GM21529 (cell line): Measurements from ENCODE around the gene PHF2.

Source experiments
- ATAC-seq: cut with Tn5 transposase; IDR thresholded peaks from one replicate; pipeline ENCODE4 v1.9.1; 2021; ENCODE audit not compliant: unreplicated experiment

The PHF2 gene

GRCh38 chr9:93576258-93577077 is at the start of gene PHF2:
TSS of gene PHF2 (plus strand) at chr9:93576584. CDS start at chr9:93576774, 190 bp downstream.
- peak; percentile 36 for ATAC-seq

DNA sequence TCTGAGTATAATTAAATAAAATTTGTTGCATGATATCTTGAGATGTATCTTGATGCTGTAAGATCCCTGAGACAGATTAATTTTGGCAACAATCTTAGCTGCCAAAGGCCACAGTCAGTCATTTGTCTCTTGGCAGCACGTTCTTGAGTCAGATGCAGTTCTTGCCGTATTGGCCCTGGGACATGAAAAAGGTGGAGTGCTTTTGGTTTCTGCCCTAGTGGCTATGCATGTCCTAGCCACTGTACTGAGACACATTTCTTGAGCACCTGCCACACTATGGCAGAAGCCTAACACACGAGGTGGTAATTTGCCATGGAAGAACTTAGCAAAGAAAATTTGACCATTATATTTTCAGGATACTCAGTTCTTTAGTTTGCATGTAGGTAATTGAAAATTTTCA is 45.0 kb upstream of the PHF2 start:
- no peak for ATAC-seq

- ATAC-seq: no peak
These were observed 44.2 kb upstream of the PHF2 start for GRCh38 chr9:93532141-93532540.

GRCh38 chr9:93533863-93534262 is 42.5 kb upstream of the PHF2 start:
- no peak for ATAC-seq

DNA sequence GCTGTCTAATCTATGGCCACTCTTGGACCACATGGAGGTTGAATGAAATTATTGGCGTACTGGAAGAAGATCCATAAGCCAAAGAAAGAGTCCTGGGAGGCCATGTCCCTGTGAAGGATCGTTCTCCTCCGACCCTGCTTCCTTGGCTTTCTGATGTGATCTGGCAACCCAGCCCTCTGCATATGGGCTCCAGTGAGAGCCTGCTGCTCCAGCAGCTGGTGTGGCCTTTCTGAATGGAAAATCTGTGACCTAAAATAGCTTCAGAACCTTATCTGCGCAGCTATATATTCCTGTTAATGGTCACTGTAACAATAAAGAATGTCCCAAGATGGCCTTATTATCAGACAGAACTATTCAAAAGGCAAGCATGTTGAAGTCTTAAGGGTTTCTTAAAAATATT is 40.2 kb upstream of the PHF2 start:
- ATAC-seq: no peak

DNA sequence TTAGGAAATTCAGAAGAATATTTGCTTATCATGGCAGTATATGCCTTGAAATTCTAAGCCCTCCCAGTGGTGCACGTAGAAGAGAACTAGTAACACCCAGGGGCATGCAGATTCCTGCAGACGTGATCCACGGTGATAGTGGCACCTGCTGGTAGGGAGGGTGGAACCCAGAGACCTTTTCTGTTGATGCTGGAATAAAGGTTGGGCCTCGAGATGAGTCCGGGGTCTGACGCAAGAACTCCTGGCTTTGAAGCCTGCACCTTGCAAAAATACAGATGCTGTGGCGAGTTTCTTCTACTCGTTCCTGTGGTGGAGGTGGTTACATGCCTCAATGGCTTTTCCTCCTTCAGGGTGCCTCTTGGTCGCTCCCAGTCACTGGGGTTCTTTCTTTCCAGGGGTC is 39.5 kb upstream of the PHF2 start:
- ATAC-seq: no peak

- no peak for ATAC-seq
These were observed 36.1 kb upstream of the PHF2 start for GRCh38 chr9:93540305-93540704.

- ATAC-seq: no peak
These were observed 35.4 kb upstream of the PHF2 start for GRCh38 chr9:93541005-93541404.

DNA sequence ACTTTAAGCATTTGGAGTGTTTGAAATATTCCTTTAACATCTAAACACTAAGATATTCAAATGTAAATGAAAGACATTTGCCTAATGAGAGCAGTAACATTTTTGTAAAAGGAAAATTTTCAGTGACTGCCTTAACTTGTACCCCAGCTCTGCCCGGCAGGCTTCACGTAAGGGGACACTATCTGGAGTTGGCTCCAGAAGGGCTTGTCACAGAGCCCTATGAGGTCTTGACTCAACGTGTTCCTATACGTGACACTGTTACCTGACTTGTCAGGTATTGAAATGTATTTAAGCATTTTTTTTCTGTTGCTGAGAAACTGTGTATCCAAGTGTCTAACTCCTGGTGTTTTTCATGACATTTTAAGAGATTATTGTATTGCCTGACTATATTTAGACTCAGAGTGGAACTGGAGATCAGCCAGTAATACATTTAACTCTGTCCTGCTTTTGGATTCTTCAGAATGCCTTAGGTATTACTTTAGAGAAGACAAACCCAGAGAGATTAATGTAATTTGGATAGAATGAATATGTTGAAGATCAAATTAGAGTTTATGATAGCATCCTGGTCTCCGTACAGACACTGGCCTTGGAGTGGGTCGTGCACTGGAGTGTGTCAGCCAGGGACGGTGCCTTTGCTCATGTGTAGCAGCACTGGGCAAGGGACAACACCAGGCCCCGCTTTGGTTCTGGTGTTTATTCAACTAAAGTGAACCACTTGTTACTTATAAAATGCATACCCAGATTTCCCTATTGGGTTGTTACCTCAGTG is 34.6 kb upstream of the PHF2 start:
- no peak for ATAC-seq

- no peak for ATAC-seq
These were observed 33.3 kb upstream of the PHF2 start for GRCh38 chr9:93543117-93543516.

- ATAC-seq: no peak
These were observed 30.0 kb upstream of the PHF2 start for GRCh38 chr9:93546356-93546755.

- no peak for ATAC-seq
These were observed 26.8 kb upstream of the PHF2 start for GRCh38 chr9:93549611-93550010.

- ATAC-seq: no peak
These were observed 23.5 kb upstream of the PHF2 start for GRCh38 chr9:93552923-93553322.

DNA sequence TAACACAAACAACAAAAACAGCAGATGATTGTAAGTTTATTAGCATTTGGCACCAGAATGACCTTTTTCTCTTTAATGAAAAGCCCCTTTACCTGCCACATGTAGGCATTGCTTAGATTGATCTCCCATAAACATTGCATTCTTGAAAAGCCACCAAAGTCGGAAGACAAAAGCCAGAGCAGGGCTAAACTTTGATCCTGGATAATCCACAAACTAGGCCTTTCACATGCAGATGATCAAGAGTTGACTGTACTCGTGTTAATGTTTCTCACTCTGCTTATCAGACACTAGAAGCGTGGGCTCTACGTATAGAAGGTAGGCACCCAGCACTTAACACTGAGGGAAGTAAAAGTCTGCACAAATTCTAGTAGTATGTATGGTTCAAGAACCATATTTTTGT is 21.0 kb upstream of the PHF2 start:
- ATAC-seq: no peak

DNA sequence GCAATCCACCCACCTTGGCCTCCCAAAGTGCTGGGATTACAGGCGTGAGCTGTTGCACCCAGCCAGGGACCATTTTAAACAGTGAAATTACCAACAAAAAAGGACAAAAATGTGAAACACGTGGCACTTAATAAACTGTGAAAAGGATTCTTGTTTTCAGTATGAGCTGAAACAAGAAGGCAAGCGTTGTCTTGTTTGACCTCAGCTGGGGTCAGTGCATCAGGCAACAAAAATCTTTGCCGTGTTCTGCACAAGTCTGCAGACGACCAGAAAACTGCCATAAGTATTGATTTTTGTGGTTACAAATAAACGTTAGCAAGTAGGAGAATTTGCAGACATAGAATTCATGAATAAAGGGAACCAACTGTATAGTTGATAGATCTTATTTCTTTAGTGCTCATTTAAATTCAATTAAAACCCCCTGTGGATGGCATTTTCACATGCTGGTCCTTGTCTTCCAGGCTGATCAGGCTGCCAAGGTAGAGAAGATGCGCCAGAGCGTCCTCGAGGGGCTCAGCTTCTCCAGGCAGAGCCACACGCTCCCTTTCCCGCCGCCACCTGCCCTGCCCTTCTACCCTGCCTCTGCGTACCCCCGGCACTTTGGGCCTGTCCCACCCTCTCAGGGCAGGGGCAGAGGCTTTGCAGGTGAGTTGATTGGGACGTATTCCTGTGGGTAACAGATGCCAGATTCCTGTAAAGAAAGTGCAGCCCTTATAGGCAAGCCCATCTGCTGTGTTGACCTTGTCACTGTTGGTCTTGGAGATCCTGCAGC is 18.8 kb upstream of the PHF2 start:
- ATAC-seq: no peak

GRCh38 chr9:93558503-93558902 is 17.9 kb upstream of the PHF2 start:
- ATAC-seq: no peak

DNA sequence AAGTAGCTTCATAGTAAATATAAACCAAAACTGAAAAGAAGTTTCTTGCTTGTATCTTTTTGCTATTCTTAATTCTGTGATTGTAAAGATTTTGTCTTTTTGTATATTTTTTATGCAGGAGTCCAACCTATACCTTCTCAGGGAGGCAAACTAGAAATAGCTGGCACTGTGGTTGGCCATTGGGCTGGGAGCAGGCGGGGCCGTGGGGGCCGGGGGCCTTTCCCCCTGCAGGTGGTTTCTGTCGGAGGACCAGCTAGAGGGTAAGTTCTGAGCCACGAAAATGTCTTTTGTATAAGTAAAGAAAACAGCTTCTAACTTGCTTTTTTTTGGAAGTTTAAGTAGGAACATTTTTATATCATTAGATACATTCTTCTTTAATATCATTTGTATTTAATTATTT is 15.4 kb upstream of the PHF2 start:
- ATAC-seq: no peak

GRCh38 chr9:93562157-93562556 is 14.2 kb upstream of the PHF2 start:
- no peak for ATAC-seq

DNA sequence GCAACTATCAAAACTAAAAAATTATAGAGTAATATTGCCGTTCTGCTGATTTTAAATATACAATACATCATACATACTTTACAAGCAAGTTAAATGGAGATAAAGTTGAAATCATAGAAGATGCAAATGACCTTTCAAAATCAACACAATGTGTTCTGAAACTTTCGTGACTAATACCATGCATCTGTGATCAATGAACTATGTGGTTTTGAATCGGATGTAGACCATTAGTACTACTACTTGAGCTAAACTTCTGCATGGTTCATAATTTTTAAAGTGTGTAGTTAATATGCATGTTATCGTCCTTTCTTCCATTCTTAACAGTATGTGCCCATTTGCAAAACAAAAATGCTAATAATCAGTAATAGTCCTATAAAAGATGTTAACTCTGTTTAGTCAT is 11.3 kb upstream of the PHF2 start:
- no peak for ATAC-seq

- ATAC-seq: peak; percentile 89
These were observed 9.7 kb upstream of the PHF2 start for GRCh38 chr9:93566408-93567270.
